Hypothalamus (tissue), 51 donors: Measurements from ENCODE around the gene IPO8.

Experiments
- DNase-seq, 51 donors: peaks; one replicate each; lab custom pipeline; 2025; lab: John Stamatoyannopoulos, UW

IPO8 gene

GRCh38 chr12:30695199-30696102 is at the start of gene IPO8:
Gene IPO8, minus strand, starts transcription at chr12:30695869. Its CDS starts 222 bp downstream, at chr12:30695647.
- DNase-seq: peak; percentile 26 to 94 (median 83)

GRCh38 chr12:30744321-30744720 is 48.7 kb upstream of the IPO8 start:
- no peak for DNase-seq

GRCh38 chr12:30740274-30740673 is 44.6 kb upstream of the IPO8 start:
- DNase-seq: no peak

GRCh38 chr12:30739020-30739419 is 43.4 kb upstream of the IPO8 start:
- no peak for DNase-seq

GRCh38 chr12:30732954-30733637 is 37.4 kb upstream of the IPO8 start:
- DNase-seq: no peak

- DNase-seq: no peak
These were observed 34.3 kb upstream of the IPO8 start for GRCh38 chr12:30730011-30730410.

- no peak for DNase-seq
These were observed 33.9 kb upstream of the IPO8 start for GRCh38 chr12:30729547-30729946.

GRCh38 chr12:30726647-30727046 is 31.0 kb upstream of the IPO8 start:
- no peak for DNase-seq

- no peak for DNase-seq
These were observed 30.1 kb upstream of the IPO8 start for GRCh38 chr12:30725739-30726138.

- DNase-seq: no peak
These were observed 23.4 kb upstream of the IPO8 start for GRCh38 chr12:30719060-30719459.

GRCh38 chr12:30707613-30708342 is 12.1 kb upstream of the IPO8 start:
- peak in 1 of 51 donors; percentile 25 for DNase-seq

- no peak for DNase-seq
These were observed 10.8 kb upstream of the IPO8 start for GRCh38 chr12:30706476-30706875.

- DNase-seq: peak in 1 of 51 donors; percentile 7
These were observed 5.4 kb upstream of the IPO8 start for GRCh38 chr12:30701056-30701455.

GRCh38 chr12:30700216-30700900 is 4.7 kb upstream of the IPO8 start:
- DNase-seq: peak in 1 of 51 donors; percentile 15

GRCh38 chr12:30698346-30698745 is 2.7 kb upstream of the IPO8 start:
- no peak for DNase-seq

GRCh38 chr12:30696943-30697342 is 1.3 kb upstream of the IPO8 start:
- DNase-seq: no peak

GRCh38 chr12:30696486-30696885 is 817 bp upstream of the IPO8 start:
- peak in 2 of 51 donors; percentile 2 to 4 for DNase-seq

GRCh38 chr12:30696103-30696408 is 387 bp upstream of the IPO8 start:
- no peak for DNase-seq

GRCh38 chr12:30694412-30695198 is 1.1 kb downstream of the IPO8 start:
- DNase-seq: peak in 25 of 51 donors; percentile 6 to 50 (median 37)

GRCh38 chr12:30692470-30692869 is 3.2 kb downstream of the IPO8 start:
- no peak for DNase-seq
